ENCODE data around the gene CPNE5. TPM values are rescaled to one million over a fixed set of nuclear protein-coding genes. Genes with fewer than 3 reads are reported as not detected.

Gene CPNE5
- total and polyA plus RNA-seq, 8 donors: 1.2 to 7.3 (median 6.4) TPM

DNA sequence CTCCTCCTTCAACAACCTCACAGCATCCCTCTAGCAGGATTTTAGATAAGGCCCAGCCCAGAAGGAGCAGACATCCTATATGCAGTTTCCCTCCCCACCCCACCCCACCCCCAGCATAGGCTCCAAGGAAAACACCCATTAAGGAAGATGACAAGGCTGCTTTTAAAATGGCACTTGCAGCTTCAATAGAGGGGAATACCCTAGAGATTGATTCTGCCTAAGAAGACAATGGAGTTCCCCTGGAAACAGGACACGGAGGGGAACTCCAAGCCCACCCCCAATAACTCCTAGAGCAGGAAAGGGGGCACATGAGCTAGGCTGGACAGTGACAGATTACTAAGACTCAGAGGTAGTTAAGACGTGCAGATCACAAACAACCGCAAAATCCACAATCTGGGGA is 34.7 kb downstream of the CPNE5 start:
- Histone ChIP-seq H3K9me3 (no peaks in the 10 kb centered on the region), H3K36me3 (no peaks in the 10 kb centered on the region), H3K4me1 (no peaks in the 10 kb centered on the region), H3K4me3 (no peak overlapping the region), H3K27me3 (peaks cover 0 to 8% of the 10 kb centered on the region in 2 donors), H3K27ac (no peak overlapping the region)
- ATAC-seq (no peak), DNase-seq (no peak)
- TF ChIP-seq, protein P1, sequence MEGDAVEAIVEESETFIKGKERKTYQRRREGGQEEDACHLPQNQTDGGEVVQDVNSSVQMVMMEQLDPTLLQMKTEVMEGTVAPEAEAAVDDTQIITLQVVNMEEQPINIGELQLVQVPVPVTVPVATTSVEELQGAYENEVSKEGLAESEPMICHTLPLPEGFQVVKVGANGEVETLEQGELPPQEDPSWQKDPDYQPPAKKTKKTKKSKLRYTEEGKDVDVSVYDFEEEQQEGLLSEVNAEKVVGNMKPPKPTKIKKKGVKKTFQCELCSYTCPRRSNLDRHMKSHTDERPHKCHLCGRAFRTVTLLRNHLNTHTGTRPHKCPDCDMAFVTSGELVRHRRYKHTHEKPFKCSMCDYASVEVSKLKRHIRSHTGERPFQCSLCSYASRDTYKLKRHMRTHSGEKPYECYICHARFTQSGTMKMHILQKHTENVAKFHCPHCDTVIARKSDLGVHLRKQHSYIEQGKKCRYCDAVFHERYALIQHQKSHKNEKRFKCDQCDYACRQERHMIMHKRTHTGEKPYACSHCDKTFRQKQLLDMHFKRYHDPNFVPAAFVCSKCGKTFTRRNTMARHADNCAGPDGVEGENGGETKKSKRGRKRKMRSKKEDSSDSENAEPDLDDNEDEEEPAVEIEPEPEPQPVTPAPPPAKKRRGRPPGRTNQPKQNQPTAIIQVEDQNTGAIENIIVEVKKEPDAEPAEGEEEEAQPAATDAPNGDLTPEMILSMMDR (IDR thresholded peaks at IDR 0.05): no peak
- intact Hi-C loops (cut with DNase I): no loop called here

DNA sequence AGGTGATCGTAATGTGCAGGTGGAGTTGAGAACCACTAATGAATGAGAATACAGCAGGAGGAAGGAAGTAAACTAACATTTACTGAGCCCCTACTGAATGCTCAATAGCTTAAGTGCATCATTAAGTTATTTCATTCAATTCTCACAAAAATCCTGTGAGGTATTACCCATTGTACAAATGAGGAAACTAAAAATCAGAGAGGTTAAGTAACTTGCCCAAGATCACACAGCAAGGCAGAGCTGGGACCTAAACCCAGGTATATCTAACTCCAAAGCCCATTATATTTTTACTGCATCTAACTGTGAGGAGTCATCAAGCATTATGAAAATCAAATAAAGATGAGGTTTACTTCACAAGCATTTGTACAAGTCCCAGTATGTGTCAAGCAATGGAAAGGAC is 35.3 kb downstream of the CPNE5 start:
- Histone ChIP-seq H3K9me3 (no peaks in the 10 kb centered on the region), H3K36me3 (no peaks in the 10 kb centered on the region), H3K4me1 (no peaks in the 10 kb centered on the region), H3K27me3 (peaks cover 0 to 8% of the 10 kb centered on the region in 2 donors), H3K27ac (no peak overlapping the region), H3K4me3 (no peak overlapping the region)
- no peak for DNase-seq
- intact Hi-C loops (cut with DNase I): no loop called here
- TF ChIP-seq, protein P1 (IDR thresholded peaks at IDR 0.05): no peak
- ATAC-seq: no peak

DNA sequence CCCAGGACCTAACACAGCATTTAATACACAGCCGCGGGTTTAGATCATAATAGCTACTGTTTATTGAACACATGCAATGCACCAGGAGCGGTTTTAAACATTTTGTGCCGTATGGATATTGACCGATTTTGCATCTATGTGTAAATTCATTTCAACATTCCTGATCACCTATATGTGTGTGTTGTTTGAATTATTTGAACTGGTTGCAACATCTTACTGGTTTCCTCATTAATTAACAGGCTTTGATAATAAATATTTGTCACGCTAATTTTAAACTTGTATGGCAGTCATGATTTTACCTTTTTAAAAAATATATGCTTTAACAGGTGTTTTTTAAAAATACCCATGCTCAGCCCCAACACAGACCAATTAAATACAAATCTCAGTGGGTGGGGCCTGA is 35.8 kb downstream of the CPNE5 start:
- Histone ChIP-seq H3K27me3 (peaks cover 0 to 8% of the 10 kb centered on the region in 2 donors), H3K27ac (no peak overlapping the region), H3K9me3 (no peaks in the 10 kb centered on the region), H3K4me1 (no peaks in the 10 kb centered on the region), H3K36me3 (no peaks in the 10 kb centered on the region), H3K4me3 (no peak overlapping the region)
- intact Hi-C loops (cut with DNase I): no loop called here
- ATAC-seq (no peak), DNase-seq (no peak)
- TF ChIP-seq, protein P1 (IDR thresholded peaks at IDR 0.05): no peak

DNA sequence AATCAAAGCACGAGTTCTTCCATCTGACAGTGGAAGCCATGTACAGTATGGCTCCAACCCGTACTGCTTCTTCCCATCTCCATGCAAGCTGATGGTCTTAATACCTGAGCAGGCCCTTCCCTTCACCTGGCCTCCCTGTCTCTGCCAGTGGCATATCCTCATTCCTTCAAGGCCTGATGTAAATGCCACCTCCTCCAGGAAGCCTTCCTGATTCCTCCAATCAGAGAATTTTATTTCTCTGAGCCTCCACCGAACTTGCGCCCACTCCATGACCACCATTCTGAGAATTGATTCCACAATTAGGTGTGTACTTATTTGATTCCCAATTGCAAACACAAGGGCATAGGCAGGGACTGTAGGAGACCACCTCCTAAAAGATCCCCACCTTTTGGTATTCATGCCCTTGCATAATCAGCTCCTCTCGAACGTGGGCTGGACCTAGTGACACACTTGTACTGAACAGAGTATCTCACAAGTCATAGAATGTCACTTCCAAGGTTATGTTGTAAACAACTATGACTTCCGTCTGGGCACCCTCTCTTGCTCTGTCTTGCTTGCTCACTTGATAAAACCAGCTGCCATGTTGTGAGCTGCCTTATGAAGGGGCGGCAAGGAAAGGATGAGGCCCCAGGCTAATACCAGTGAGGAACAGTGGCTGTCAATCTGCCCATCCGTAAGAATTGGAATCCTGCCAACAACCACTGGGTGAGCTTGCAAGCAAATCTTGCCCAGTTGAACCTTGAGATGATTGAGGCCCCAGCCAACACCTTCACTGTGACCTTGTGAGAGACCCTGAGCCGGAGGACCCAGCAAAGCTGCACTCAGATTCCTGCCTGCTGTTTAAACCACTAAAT is 38.8 kb downstream of the CPNE5 start:
- intact Hi-C loops (cut with DNase I): no loop called here
- no peak overlapping the region for H3K27ac ChIP-seq
- no peak for DNase-seq
- H3K9me3 ChIP-seq: no peaks in the 10 kb centered on the region
- H3K36me3 ChIP-seq: no peaks in the 10 kb centered on the region
- H3K4me3 ChIP-seq: no peak overlapping the region
- ATAC-seq: no peak
- H3K27me3 ChIP-seq: peaks cover 0 to 5% of the 10 kb centered on the region in 2 donors
- H3K4me1 ChIP-seq: no peaks in the 10 kb centered on the region
- TF ChIP-seq, protein P1 (IDR thresholded peaks at IDR 0.05): no peak

DNA sequence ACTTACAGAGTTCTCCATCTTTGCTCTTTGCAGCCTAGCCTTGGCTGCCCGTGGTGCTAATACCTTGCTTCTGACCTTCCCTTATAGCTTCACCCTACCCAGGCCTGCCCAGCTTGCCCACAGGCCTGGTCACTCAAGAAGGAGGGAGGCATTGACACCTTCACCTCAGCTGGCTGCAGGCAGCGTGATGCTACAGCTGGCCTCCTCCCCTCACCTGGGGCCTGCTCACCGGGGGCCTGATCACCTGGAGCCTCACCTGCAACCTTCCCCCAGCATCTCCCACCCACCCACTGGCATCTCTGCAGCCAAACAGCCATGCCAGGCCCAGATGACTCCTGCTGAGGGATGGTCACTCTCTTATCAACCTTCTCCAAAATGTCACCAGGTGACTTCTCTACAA is 40.4 kb downstream of the CPNE5 start:
- no peak overlapping the region for H3K27ac ChIP-seq
- TF ChIP-seq, protein P1 (IDR thresholded peaks at IDR 0.05): no peak
- H3K9me3 ChIP-seq: no peaks in the 10 kb centered on the region
- H3K4me3 ChIP-seq: no peak overlapping the region
- intact Hi-C loops (cut with DNase I): no loop called here
- ATAC-seq: no peak
- no peaks in the 10 kb centered on the region for H3K36me3 ChIP-seq
- H3K27me3 ChIP-seq: no peaks in the 10 kb centered on the region
- no peaks in the 10 kb centered on the region for H3K4me1 ChIP-seq
- no peak for DNase-seq

All from left lung (tissue), 10 donors.